ENCODE data around the gene CLPSL2.

DNA sequence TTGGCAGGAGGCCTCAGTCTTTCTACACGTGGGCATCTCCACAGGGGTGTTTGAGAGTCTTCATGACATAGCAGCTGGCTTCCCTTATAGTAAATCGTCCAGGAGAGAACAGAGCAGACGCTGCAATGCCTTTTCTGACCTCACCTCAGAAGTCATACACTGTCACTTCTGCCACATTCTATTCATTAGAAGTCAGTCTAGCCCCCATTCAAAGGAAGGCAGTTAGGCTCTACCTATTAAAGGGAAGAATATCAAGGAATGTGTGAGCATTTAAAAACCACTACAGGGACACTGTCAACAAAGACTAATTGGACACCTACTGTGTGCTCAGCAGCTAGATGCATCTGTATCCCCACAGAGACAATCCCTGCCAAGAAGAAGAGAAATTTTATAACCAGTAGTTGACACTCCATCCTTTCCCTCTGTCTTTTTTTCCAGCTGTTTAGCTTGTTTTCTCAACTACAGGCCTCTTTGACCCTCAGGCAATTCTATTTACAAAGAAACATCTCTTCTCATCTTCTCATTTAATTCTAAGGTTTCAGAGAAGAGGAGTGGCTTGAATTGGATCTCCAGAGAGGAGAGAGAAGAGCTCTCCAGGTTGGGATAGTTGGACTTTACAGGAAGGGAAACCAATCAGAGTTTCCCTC is 21.0 kb upstream of the CLPSL2 start:
- TF ChIP-seq, protein P1, sequence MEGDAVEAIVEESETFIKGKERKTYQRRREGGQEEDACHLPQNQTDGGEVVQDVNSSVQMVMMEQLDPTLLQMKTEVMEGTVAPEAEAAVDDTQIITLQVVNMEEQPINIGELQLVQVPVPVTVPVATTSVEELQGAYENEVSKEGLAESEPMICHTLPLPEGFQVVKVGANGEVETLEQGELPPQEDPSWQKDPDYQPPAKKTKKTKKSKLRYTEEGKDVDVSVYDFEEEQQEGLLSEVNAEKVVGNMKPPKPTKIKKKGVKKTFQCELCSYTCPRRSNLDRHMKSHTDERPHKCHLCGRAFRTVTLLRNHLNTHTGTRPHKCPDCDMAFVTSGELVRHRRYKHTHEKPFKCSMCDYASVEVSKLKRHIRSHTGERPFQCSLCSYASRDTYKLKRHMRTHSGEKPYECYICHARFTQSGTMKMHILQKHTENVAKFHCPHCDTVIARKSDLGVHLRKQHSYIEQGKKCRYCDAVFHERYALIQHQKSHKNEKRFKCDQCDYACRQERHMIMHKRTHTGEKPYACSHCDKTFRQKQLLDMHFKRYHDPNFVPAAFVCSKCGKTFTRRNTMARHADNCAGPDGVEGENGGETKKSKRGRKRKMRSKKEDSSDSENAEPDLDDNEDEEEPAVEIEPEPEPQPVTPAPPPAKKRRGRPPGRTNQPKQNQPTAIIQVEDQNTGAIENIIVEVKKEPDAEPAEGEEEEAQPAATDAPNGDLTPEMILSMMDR (conservative IDR thresholded peaks at IDR 0.05 in 1 of 2, IDR thresholded peaks at IDR 0.05 in 1 of 2; ENCODE audit: extremely low read depth in 1 of 2, insufficient read depth in 1 of 2, low read depth in 1 of 2, low read length in 2 of 2), result no peak
- no peak for TF ChIP-seq EZH2 (IDR thresholded peaks at IDR 0.05; ENCODE audit: borderline replicate concordance, low read length)

Measured in mammary epithelial cell (primary cell).